Measurements from ENCODE around the gene FAM3A.

DNA sequence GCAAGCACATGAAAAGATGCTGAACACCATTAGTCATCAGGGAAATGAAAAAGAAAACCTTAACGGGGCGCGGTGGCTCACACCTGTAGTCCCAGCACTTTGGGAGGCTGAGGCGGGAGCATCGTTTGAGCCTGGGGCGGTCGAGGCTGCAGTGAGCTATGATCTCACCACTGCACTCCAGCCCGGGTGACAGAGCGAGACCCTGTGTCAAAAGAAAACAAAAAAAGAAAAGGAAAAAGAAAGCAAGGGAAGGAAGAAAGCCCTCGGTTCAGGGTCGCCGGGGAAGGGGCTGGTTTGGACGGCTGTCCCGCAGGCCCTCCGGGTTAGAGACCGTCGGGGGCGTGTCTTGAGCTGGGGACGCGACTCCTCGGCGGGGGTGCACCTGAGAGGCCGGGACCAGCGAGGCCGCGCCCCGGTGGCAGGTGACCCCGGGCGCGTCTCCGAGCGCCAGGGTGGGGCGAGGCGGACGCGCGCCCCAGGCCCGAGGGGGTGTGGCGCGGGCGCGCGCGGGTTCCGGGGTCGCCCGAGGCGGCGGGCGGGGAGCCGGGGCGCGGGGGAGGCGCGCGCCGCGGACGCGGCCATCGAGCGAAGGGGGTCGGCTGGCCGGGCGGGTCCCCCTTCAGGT, 58.4 kb downstream of the FAM3A start:
- TF ChIP-seq, protein P1, sequence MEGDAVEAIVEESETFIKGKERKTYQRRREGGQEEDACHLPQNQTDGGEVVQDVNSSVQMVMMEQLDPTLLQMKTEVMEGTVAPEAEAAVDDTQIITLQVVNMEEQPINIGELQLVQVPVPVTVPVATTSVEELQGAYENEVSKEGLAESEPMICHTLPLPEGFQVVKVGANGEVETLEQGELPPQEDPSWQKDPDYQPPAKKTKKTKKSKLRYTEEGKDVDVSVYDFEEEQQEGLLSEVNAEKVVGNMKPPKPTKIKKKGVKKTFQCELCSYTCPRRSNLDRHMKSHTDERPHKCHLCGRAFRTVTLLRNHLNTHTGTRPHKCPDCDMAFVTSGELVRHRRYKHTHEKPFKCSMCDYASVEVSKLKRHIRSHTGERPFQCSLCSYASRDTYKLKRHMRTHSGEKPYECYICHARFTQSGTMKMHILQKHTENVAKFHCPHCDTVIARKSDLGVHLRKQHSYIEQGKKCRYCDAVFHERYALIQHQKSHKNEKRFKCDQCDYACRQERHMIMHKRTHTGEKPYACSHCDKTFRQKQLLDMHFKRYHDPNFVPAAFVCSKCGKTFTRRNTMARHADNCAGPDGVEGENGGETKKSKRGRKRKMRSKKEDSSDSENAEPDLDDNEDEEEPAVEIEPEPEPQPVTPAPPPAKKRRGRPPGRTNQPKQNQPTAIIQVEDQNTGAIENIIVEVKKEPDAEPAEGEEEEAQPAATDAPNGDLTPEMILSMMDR (IDR thresholded peaks at IDR 0.05; ENCODE audit: low read depth, low read length, poor library complexity, severe bottlenecking) = no peak
- TF ChIP-seq EZH2phosphoT487 (IDR thresholded peaks at IDR 0.05; ENCODE audit: borderline replicate concordance, low read length) = no peak

Data from DOHH2 (cell line).